KMS-11 (cell line): ENCODE data around the gene ANO8.
A peak's percentile ranks its signal among the peaks of the same experiment; 100 is the strongest.

Source experiments
- H2AFZ ChIP-seq: fragments of 200-600 bp; sonication (generic); 2 replicates; pipeline ENCODE4 v1.6.1; 2016; ENCODE audit warnings: antibody characterized with exemption, mixed run types, low read depth
- H3K27ac ChIP-seq: fragments of 200-600 bp; sonication (generic); 2 replicates; pipeline ENCODE4 v1.6.1; 2016; ENCODE audit warnings: mild to moderate bottlenecking, mixed run types
- H3K27me3 ChIP-seq: fragments of 200-600 bp; sonication (generic); 2 replicates; pipeline ENCODE4 v1.6.1; 2017; ENCODE audit warnings: mild to moderate bottlenecking, low read depth, mixed run types, moderate library complexity; ENCODE audit not compliant: insufficient read depth
- H3K36me3 ChIP-seq: fragments of 200-600 bp; sonication (generic); 2 replicates; pipeline ENCODE4 v1.6.1; 2017; ENCODE audit warnings: mild to moderate bottlenecking, mixed run types; ENCODE audit not compliant: insufficient read depth
- H3K4me1 ChIP-seq: fragments of 200-600 bp; sonication (generic); 2 replicates; pipeline ENCODE4 v1.6.1; 2016; ENCODE audit warnings: mild to moderate bottlenecking, low read depth, mixed run types; ENCODE audit not compliant: poor library complexity, severe bottlenecking
- H3K4me2 ChIP-seq: fragments of 200-600 bp; sonication (generic); 2 replicates; pipeline ENCODE4 v1.7.0; 2016; ENCODE audit warnings: mild to moderate bottlenecking, mixed run types
- H3K4me3 ChIP-seq: fragments of 200-600 bp; sonication (generic); IDR thresholded peaks from 2 replicates; pipeline ENCODE4 v1.6.1; 2017; ENCODE audit warnings: low read depth, low read length, mixed read lengths; ENCODE audit not compliant: insufficient read depth
- H3K79me2 ChIP-seq: fragments of 200-600 bp; sonication (generic); 2 replicates; pipeline ENCODE4 v1.6.1; 2016; ENCODE audit warnings: low read depth, mixed run types; ENCODE audit not compliant: insufficient read depth
- H3K9ac ChIP-seq: fragments of 200-600 bp; sonication (generic); 2 replicates; pipeline ENCODE4 v1.6.1; 2016; ENCODE audit warnings: mild to moderate bottlenecking, mixed run types
- H4K20me1 ChIP-seq: fragments of 200-600 bp; sonication (generic); 2 replicates; pipeline ENCODE4 v1.6.1; 2016; ENCODE audit warnings: mild to moderate bottlenecking, mixed run types; ENCODE audit not compliant: insufficient read depth
- TF ChIP-seq, protein P1 (sequence below): fragments of 200-600 bp; sonication (generic); conservative IDR thresholded peaks from 2 replicates; pipeline ENCODE4 v1.6.1; 2017; ENCODE audit warnings: low read depth, mild to moderate bottlenecking, antibody characterized with exemption, low read length, moderate library complexity, mixed read lengths

ANO8 gene

DNA sequence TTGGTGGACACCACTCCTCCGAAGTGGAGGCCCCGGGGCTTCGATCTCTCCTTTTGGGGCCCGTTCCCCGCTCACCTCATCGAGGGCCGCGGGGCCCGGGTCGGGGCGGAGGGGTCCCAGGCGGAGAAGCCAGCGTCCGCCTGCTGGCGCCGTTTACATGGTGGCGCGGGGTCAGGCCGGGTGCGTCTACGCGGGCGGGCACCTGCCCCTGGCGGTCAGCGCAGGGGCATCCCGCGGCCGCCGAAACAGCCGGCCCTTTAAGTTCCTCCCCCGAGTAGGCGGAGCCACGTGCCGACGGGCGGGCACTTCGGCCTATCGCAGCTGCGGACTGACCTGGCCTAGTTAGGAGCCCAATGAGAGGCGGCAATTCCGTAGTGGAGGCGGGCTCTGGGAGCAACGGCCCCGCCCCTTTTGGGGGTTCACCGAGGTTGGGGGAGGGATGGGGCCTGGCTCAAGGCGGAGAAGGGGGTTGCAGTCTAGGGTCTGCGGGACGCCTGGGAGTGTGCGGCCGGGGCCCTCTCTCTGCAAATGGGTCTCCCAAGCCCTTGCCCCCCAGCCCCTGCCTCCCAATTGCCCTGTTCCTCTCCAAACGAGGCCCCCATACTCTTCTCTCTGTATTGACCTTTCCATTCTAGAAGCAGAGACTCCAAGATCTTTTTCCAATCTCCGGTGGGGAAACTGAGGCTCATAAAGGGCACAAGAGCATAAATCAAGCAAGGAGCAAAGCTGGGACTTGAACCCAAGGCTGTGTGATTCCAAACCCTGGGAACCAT, 31.3 kb downstream of the ANO8 start, which contains the start of gene ABHD8:
ABHD8 (minus strand) TSS at position 259 of the 773 bp plus-strand sequence. CDS start 1,809 bp downstream, outside the sequence.
- Histone ChIP-seq H3K79me2 (peaks cover 20% of the 10 kb centered on the region), H3K27ac (no peak within 1 kb of the TSS), H3K27me3 (no peaks in the 10 kb centered on the region), H4K20me1 (no peaks in the 10 kb centered on the region), H2AFZ (peak within 1 kb of the TSS; percentile 59), H3K36me3 (no peaks in the 10 kb centered on the region), H3K4me3 (no peak within 1 kb of the TSS), H3K9ac (peak within 1 kb of the TSS; percentile 32; the same call in 1 of the 2 replicates), H3K4me2 (peak within 1 kb of the TSS; percentile 57), H3K4me1 (peaks cover 35% of the 10 kb centered on the region)
- TF ChIP-seq, protein P1, sequence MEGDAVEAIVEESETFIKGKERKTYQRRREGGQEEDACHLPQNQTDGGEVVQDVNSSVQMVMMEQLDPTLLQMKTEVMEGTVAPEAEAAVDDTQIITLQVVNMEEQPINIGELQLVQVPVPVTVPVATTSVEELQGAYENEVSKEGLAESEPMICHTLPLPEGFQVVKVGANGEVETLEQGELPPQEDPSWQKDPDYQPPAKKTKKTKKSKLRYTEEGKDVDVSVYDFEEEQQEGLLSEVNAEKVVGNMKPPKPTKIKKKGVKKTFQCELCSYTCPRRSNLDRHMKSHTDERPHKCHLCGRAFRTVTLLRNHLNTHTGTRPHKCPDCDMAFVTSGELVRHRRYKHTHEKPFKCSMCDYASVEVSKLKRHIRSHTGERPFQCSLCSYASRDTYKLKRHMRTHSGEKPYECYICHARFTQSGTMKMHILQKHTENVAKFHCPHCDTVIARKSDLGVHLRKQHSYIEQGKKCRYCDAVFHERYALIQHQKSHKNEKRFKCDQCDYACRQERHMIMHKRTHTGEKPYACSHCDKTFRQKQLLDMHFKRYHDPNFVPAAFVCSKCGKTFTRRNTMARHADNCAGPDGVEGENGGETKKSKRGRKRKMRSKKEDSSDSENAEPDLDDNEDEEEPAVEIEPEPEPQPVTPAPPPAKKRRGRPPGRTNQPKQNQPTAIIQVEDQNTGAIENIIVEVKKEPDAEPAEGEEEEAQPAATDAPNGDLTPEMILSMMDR, result 0 out of 2 replicates have a peak, but pooled peaks have one; percentile 31

DNA sequence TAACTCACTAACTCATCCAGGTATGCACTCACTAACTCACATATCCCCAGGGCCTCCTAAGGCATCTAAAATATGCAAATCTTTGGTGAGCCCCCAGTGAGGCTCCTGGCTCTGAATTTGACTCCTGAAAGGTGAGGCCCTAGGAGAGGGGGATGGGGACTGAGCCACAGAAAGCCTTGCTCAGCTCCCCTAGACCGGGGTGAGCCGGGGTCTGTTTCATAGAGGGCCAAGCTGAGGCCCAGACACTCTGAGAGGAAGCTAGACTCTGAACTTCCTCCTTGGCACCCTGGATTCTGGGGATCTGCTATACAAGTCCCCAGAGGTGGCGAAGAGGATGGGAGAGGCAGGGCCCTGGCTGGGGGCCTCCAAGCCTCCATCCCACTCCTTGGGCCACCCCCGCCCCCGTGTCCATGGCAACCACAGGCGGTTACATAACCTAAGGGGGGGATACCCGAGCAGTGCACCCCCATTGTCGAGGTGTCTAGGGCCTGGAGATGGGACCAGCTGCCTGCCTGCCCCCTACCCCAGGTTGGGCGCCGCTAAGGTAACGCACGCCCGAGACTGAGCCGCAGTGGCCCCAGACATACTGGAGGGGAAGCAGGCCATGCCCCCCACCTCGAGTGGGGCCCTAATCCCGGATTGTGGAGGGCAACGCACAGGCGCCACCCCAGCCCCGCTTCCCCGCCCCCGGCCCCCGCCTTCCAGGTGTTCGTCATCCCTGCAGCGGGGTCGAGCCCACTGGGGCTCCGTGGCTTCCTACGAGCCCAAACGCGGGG, 32.1 kb downstream of the ANO8 start:
- H2AFZ ChIP-seq, result peak overlapping the region; percentile 59
- H3K4me3 ChIP-seq, result no peak overlapping the region
- H3K36me3 ChIP-seq, result no peaks in the 10 kb centered on the region
- H3K9ac ChIP-seq, result peak overlapping the region; percentile 32; the same call in 1 of the 2 replicates
- H3K27ac ChIP-seq, result no peak overlapping the region
- TF ChIP-seq, protein P1, result no peak
- H3K4me2 ChIP-seq, result peak overlapping the region; percentile 57
- H3K79me2 ChIP-seq, result peaks cover 15% of the 10 kb centered on the region
- H4K20me1 ChIP-seq, result no peaks in the 10 kb centered on the region
- H3K4me1 ChIP-seq, result peaks cover 35% of the 10 kb centered on the region
- H3K27me3 ChIP-seq, result no peaks in the 10 kb centered on the region

DNA sequence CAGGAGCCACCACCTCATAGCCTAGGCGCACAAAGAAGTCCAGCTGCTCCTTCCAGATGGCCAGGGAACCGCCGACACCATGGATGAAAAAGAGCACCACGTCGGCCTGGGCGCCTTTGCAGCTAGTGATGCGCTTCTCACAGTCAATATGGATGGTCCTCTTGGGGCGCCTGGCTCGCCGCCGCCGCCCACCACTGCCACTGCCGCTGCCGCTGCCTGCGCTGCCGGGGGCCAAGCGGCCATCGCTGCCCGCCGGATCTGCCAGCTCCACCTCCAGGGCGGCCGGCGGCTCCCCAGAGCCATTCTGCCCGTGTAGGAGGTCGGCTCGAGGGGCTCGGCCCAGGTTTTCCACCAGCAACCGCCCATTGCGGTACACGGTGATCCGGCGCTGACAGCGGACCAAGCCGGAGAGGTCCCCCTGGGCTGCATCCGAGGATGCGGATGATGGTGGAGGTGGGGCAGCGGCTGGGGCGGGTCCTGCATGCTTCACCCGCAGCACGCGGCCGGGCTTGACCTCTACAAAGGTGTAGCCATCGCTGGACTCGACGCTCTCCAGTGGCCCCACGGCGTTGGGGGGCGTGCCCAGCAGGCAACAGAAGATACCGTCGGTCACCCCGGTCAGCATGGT, 33.5 kb downstream of the ANO8 start:
- TF ChIP-seq, protein P1, result no peak
- no peaks in the 10 kb centered on the region for H4K20me1 ChIP-seq
- no peak overlapping the region for H3K4me2 ChIP-seq
- H3K4me1 ChIP-seq, result peaks cover 28% of the 10 kb centered on the region
- no peaks in the 10 kb centered on the region for H3K36me3 ChIP-seq
- H2AFZ ChIP-seq, result no peak overlapping the region
- no peaks in the 10 kb centered on the region for H3K27me3 ChIP-seq
- no peaks in the 10 kb centered on the region for H3K79me2 ChIP-seq
- no peak overlapping the region for H3K4me3 ChIP-seq
- no peak overlapping the region for H3K9ac ChIP-seq
- H3K27ac ChIP-seq, result no peak overlapping the region

DNA sequence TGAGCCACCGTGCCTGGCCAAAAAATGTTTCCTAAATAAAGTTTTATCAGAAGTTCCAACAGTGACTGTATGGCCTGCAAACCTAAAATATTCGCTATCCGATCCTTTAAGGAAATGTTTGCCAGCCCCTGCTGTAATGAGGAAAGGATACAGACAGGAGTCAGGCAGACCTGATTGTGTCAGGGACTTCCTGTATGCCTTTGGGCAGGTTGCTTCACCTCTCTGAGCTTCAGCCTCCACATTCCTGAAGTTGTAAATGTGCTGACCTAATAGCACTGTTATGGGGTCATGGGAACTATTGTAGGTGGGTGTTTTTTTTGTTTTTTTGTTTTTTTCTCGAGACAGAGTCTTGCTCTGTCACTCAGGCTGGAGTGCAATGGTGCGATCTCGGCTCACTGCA, 37.7 kb downstream of the ANO8 start:
- no peak overlapping the region for H3K4me3 ChIP-seq
- H3K4me2 ChIP-seq, result no peak overlapping the region
- no peaks in the 10 kb centered on the region for H4K20me1 ChIP-seq
- H3K27me3 ChIP-seq, result no peaks in the 10 kb centered on the region
- H3K9ac ChIP-seq, result no peak overlapping the region
- peaks cover 9% of the 10 kb centered on the region for H3K4me1 ChIP-seq
- H3K27ac ChIP-seq, result no peak overlapping the region
- H2AFZ ChIP-seq, result no peak overlapping the region
- H3K36me3 ChIP-seq, result no peaks in the 10 kb centered on the region
- TF ChIP-seq, protein P1, result no peak
- no peaks in the 10 kb centered on the region for H3K79me2 ChIP-seq
